HG03521 (cell line): Measurements from ENCODE around the gene TRIM44.
A peak's percentile ranks its signal among the peaks of the same experiment; 100 is the strongest.
"Not testable (repeated sequence)": the region's sequence is repeated elsewhere in the genome, so short reads cannot be mapped to it uniquely, and the experiment has no call there.

ENCODE experiments used
- ATAC-seq: cut with Tn5 transposase; IDR thresholded peaks from one replicate; pipeline ENCODE4 v1.9.1; 2021; ENCODE audit warnings: mild to moderate bottlenecking, moderate library complexity; ENCODE audit not compliant: unreplicated experiment

Gene TRIM44

GRCh38 chr11:35714882-35715627 lies 52.5 kb downstream of the TRIM44 start:
- peak; percentile 94 for ATAC-seq

- not testable (repeated sequence) for ATAC-seq
Observed at GRCh38 chr11:35715677-35716076, 53.1 kb downstream of the TRIM44 start.

- no peak for ATAC-seq
Observed at GRCh38 chr11:35717043-35717442, 54.5 kb downstream of the TRIM44 start.

GRCh38 chr11:35717520-35717919 lies 54.9 kb downstream of the TRIM44 start:
- ATAC-seq, result no peak

- ATAC-seq, result no peak
Observed at GRCh38 chr11:35721651-35722282, 59.2 kb downstream of the TRIM44 start.

- ATAC-seq, result no peak
Observed at GRCh38 chr11:35722641-35723040, 60.1 kb downstream of the TRIM44 start.

GRCh38 chr11:35723493-35723892 lies 60.9 kb downstream of the TRIM44 start:
- ATAC-seq, result no peak

- no peak for ATAC-seq
Observed at GRCh38 chr11:35723913-35724312, 61.3 kb downstream of the TRIM44 start.

GRCh38 chr11:35725885-35726284 lies 63.3 kb downstream of the TRIM44 start:
- ATAC-seq, result no peak

GRCh38 chr11:35727140-35727539 lies 64.6 kb downstream of the TRIM44 start:
- ATAC-seq, result no peak

- ATAC-seq, result no peak
Observed at GRCh38 chr11:35730254-35730653, 67.7 kb downstream of the TRIM44 start.

GRCh38 chr11:35734669-35735410 lies 72.3 kb downstream of the TRIM44 start:
- no peak for ATAC-seq

GRCh38 chr11:35735411-35735810 lies 72.8 kb downstream of the TRIM44 start:
- ATAC-seq, result no peak

- ATAC-seq, result no peak
Observed at GRCh38 chr11:35735903-35736302, 73.3 kb downstream of the TRIM44 start.

- no peak for ATAC-seq
Observed at GRCh38 chr11:35736952-35737351, 74.4 kb downstream of the TRIM44 start.

- ATAC-seq, result no peak
Observed at GRCh38 chr11:35740061-35740799, 77.7 kb downstream of the TRIM44 start.

- no peak for ATAC-seq
Observed at GRCh38 chr11:35742707-35743454, 80.3 kb downstream of the TRIM44 start.

- ATAC-seq, result no peak
Observed at GRCh38 chr11:35746356-35747153, 84.0 kb downstream of the TRIM44 start.

- ATAC-seq, result no peak
Observed at GRCh38 chr11:35747668-35748067, 85.1 kb downstream of the TRIM44 start.

GRCh38 chr11:35748644-35749043 lies 86.1 kb downstream of the TRIM44 start:
- no peak for ATAC-seq
